ENCODE results near the gene NOP16.

The NOP16 gene

DNA sequence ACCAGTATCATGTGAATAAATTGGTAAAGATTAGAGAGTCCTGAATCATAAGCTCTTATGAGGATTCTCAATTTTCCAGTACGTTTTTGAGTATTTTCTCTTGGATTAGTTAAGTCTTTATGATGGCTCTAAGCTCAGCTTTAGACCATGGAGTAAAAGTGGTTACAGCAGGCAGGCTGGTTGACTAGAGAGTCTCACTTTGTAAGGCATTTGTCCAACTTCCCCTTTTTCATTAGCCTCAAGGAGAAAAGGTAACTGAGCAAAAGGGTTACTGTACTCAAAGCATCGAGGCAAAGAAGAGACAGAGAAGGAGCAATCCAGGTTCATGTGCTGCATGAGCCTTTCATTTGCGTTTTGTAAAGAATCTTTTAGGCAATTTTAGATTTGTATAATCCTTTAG lies 8.5 kb downstream of the NOP16 start:
- H3K4me1 ChIP-seq (ENCODE audit: control insufficient read depth, insufficient read depth, low read length, poor library complexity, severe bottlenecking), result no peaks in the 10 kb centered on the region
- H3K27me3 ChIP-seq (replicated peaks; ENCODE audit: control insufficient read depth, insufficient read depth, low read length, poor library complexity, severe bottlenecking), result no peaks in the 10 kb centered on the region
- no peaks in the 10 kb centered on the region for H3K9me3 ChIP-seq (ENCODE audit: control insufficient read depth, low read length)
- H3K36me3 ChIP-seq (ENCODE audit: control insufficient read depth, insufficient read depth, low read length), result peaks cover 34% of the 10 kb centered on the region
- no peak overlapping the region for H3K27ac ChIP-seq (ENCODE audit: insufficient read depth, low read length, poor library complexity, severe bottlenecking)
- H3K4me3 ChIP-seq (ENCODE audit: insufficient read depth, low read depth, low read length, poor library complexity, severe bottlenecking), result no peak overlapping the region
- no peak for DNase-seq

DNA sequence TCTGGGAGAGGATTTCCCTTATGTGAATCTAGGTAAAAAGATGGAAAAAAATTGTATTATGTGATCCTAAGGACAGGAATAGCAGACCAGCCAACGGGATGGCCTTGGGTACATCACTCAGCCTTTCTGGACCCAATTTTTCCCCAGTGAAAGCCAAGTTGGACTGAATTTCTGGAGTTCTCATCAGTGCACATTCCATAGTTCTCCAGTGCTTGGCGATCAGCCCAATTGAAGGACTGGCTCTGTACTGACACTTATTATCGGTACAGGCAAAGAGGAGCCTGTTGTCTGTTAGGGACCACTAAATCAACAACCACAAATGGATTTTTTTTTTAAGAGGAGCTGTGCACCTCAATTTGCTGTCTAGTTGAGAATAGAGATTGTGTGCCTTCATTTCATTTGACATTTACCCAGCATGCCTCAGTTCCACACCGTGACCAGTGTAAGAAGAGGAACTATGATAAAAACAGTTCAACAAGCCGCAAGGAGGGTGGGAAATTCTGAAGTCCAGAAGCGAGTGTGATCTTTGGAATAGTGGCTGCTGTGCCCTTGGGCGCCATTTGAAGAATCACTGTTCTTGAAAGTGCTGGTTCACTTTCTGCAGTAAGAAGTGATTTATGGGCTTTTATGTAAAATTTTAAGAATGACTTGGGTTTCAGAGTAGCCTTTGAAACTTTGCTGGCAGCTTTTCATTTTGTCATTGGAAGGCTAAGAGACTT lies 15.1 kb downstream of the NOP16 start:
- Histone ChIP-seq H3K36me3 (ENCODE audit: control insufficient read depth, insufficient read depth, low read length) (peaks cover 4% of the 10 kb centered on the region), H3K27ac (ENCODE audit: insufficient read depth, low read length, poor library complexity, severe bottlenecking) (no peak overlapping the region), H3K4me3 (ENCODE audit: insufficient read depth, low read depth, low read length, poor library complexity, severe bottlenecking) (no peak overlapping the region), H3K9me3 (ENCODE audit: control insufficient read depth, low read length) (no peaks in the 10 kb centered on the region), H3K4me1 (ENCODE audit: control insufficient read depth, insufficient read depth, low read length, poor library complexity, severe bottlenecking) (no peaks in the 10 kb centered on the region), H3K27me3 (replicated peaks; ENCODE audit: control insufficient read depth, insufficient read depth, low read length, poor library complexity, severe bottlenecking) (no peaks in the 10 kb centered on the region)
- DNase-seq, result no peak

DNA sequence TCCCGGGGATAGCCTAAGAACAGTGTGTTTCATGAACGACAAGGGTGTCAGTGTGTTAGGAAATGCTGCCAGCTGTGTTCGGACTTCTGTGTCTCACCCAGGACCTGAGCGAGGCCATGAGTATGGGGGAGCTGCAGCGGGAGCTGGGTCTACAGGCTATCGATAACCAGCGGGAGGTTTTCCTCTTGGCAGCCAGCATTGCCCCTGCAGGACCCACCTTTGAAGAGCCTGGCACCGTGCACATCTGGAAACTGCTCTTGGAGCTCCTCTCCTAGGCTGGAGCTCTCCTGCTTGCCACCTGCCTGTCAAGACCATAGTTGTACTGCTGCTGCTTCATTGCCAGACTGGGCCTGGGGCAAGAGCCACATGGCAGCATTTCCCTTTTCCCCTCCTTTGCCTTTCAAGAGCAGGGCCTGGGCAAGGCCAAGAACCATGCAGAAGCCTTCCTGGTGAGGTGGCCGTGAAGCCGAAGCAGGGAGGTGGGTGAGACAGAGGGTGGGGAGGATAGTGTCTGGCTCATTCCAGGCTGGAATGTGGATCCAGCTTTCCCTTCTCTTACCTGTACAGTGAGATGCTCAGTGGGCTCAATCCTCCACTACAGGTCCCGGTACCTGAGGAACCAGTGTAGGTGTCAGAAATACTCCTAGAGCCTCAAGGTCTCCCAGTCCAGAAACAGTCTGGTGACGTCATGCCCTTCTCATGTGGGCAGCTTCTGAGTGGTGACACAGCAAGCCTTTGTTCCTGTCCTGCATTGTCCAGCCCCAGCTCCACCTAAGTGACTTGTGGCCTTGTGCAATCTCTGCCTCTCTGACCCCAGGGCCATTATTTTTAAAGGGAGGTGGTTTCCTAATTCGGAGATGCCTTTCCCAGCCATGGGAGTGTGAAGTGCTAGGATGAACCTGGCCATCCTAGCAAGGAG lies 16.5 kb downstream of the NOP16 start:
- Histone ChIP-seq H3K4me1 (ENCODE audit: control insufficient read depth, insufficient read depth, low read length, poor library complexity, severe bottlenecking) (no peaks in the 10 kb centered on the region), H3K9me3 (ENCODE audit: control insufficient read depth, low read length) (no peaks in the 10 kb centered on the region), H3K27ac (ENCODE audit: insufficient read depth, low read length, poor library complexity, severe bottlenecking) (no peak overlapping the region), H3K36me3 (ENCODE audit: control insufficient read depth, insufficient read depth, low read length) (peaks cover 4% of the 10 kb centered on the region), H3K4me3 (ENCODE audit: insufficient read depth, low read depth, low read length, poor library complexity, severe bottlenecking) (no peak overlapping the region), H3K27me3 (replicated peaks; ENCODE audit: control insufficient read depth, insufficient read depth, low read length, poor library complexity, severe bottlenecking) (no peaks in the 10 kb centered on the region)
- no peak for DNase-seq

DNA sequence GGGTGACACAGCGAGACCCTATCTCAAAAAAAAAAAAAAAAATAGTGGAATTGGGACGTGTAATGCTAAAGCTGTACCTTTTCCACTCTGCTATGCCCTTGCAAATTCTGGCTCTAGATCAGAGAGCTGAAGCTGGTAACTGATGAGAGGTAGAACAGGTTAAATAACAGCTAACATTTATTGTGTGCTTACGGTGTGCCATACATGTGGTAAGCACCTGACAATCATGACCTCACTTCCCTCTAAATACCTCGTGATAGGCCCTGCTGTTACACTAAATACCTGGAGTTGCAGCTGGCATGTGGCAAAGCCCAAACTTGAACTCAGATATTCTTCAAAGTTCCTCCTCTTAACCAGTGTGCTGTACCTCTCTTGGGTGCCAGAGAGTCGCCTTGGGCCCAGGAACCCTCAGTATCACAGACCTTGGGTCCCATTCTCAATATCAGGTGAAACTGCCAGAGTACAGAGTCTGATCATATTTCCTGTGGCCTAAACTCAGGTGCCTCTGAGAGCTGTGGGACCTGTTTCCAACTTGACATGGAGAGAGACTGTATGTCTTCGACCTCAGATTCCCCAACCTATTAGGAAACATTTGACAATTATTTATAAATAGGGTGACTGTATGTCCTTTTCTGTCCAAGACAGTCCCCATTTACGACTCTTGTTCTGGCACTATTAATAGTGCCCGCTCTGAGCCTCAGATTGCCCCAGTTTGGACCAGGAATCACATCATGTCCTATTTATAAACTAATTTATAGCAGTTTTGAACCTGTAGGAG lies 18.3 kb downstream of the NOP16 start:
- Histone ChIP-seq H3K4me3 (ENCODE audit: insufficient read depth, low read depth, low read length, poor library complexity, severe bottlenecking) (no peak overlapping the region), H3K36me3 (ENCODE audit: control insufficient read depth, insufficient read depth, low read length) (peaks cover 4% of the 10 kb centered on the region), H3K9me3 (ENCODE audit: control insufficient read depth, low read length) (no peaks in the 10 kb centered on the region)

DNA sequence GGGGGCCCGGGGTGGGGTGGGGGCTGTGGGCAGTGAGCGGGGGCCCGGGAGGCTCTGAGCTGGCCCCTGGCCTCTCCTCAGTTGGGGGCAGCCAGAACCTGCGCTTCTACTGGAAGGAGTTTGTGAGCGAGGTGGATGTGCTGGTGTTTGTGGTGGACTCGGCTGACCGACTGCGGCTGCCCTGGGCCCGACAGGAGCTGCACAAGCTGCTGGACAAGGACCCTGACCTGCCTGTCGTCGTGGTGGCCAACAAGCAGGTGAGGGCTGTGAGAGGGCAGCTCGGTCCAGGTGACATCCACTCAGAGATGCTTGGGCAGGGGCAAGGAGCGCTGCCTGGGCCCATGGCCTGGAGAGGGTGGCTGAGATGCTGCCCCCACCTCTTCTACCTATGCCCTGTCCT lies 19.7 kb downstream of the NOP16 start:
- Histone ChIP-seq H3K4me1 (ENCODE audit: control insufficient read depth, insufficient read depth, low read length, poor library complexity, severe bottlenecking) (peaks cover 6% of the 10 kb centered on the region), H3K36me3 (ENCODE audit: control insufficient read depth, insufficient read depth, low read length) (peaks cover 4% of the 10 kb centered on the region)

More for the DNA sequence above, 18.3 kb downstream of the NOP16 start:
- Histone ChIP-seq H3K27me3 (replicated peaks; ENCODE audit: control insufficient read depth, insufficient read depth, low read length, poor library complexity, severe bottlenecking) (no peaks in the 10 kb centered on the region), H3K27ac (ENCODE audit: insufficient read depth, low read length, poor library complexity, severe bottlenecking) (no peak overlapping the region), H3K4me1 (ENCODE audit: control insufficient read depth, insufficient read depth, low read length, poor library complexity, severe bottlenecking) (peaks cover 6% of the 10 kb centered on the region)
- no peak for DNase-seq

DNA sequence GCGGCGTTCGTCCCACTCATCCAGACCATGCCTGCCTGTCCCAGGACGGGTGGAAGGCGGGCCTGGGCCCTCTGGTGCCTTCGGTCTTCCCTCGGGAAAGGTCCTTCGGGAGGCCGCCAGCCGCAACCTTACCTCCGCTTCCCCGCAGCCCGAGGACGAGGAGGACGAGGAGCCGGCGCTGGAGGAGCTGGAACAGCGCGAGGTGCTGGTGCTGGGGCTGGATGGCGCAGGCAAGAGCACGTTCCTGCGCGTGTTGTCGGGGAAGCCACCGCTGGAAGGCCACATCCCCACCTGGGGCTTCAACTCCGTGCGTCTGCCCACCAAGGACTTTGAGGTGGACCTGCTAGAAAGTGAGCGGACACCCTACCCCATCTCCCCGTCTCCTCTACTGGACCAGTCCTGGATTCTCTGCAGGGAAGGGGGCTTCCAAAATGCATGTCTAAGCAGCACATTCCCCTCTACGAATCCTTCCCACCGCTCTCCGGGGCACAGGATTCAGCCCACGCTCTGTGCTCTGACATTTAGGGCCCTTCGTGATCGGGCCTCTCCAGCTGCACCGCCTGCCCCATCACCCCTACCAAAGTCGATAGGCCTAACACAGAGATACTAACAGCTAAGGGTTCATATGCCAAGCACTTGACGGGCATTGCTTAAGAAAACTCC lies 22.0 kb downstream of the NOP16 start:
- no peak for DNase-seq
- Histone ChIP-seq H3K27me3 (replicated peaks; ENCODE audit: control insufficient read depth, insufficient read depth, low read length, poor library complexity, severe bottlenecking) (no peaks in the 10 kb centered on the region), H3K36me3 (ENCODE audit: control insufficient read depth, insufficient read depth, low read length) (peaks cover 4% of the 10 kb centered on the region), H3K4me1 (ENCODE audit: control insufficient read depth, insufficient read depth, low read length, poor library complexity, severe bottlenecking) (peaks cover 12% of the 10 kb centered on the region), H3K4me3 (ENCODE audit: insufficient read depth, low read depth, low read length, poor library complexity, severe bottlenecking) (peak overlapping the region; percentile 79), H3K9me3 (ENCODE audit: control insufficient read depth, low read length) (no peaks in the 10 kb centered on the region), H3K27ac (ENCODE audit: insufficient read depth, low read length, poor library complexity, severe bottlenecking) (no peak overlapping the region)

More for the DNA sequence above, 19.7 kb downstream of the NOP16 start:
- Histone ChIP-seq H3K27me3 (replicated peaks; ENCODE audit: control insufficient read depth, insufficient read depth, low read length, poor library complexity, severe bottlenecking) (no peaks in the 10 kb centered on the region), H3K4me3 (ENCODE audit: insufficient read depth, low read depth, low read length, poor library complexity, severe bottlenecking) (no peak overlapping the region), H3K27ac (ENCODE audit: insufficient read depth, low read length, poor library complexity, severe bottlenecking) (no peak overlapping the region), H3K9me3 (ENCODE audit: control insufficient read depth, low read length) (no peaks in the 10 kb centered on the region)
- no peak for DNase-seq

DNA sequence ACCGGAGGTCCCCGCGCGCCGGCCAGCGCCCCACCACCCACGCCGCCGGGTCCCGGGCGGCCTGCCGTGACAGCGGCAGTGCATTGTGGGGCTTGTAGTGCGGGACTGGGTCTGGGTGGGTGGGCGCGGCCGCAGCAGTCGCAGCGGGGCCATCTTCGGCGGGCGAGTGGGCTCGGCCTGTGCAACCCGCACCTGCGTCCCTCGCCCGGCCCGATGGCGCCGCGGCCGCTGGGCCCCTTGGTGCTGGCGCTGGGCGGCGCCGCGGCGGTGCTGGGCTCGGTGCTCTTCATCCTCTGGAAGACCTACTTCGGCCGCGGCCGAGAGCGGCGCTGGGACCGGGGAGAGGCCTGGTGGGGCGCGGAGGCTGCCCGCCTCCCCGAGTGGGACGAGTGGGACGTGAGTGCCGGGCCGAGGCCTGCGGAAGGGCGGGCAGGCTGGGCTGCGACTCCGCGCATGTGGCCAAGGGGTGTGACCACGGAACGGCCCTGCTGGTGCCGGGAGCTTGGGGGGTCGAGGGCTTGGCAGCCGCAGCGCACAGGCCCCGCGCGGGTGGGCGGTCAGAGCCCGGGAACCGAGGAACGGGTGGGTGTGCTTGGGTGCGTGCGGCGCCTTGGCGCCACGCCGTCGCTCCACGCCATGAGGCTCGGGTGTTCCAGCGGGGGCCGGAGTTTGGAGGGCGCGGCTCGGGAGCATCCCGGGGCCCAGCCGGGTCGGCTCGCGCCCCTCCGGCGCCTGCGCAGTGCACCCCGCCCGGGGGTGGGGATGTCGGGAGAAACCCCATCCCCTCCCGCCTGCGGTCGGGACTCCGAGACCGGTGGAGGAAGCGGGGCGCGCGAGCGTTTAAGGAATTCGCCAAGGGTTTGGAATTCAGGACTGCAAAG lies 22.8 kb downstream of the NOP16 start, which contains the start of gene ARL10:
Gene ARL10 (plus strand): TSS at position 137 of the 881 bp plus-strand sequence. CDS start 77 bp downstream, at position 214.
- peak within 1 kb of the TSS; percentile 79 for H3K4me3 ChIP-seq (ENCODE audit: insufficient read depth, low read depth, low read length, poor library complexity, severe bottlenecking)
- DNase-seq, result peak; percentile 15 to 47 (median 42)
- no peaks in the 10 kb centered on the region for H3K27me3 ChIP-seq (replicated peaks; ENCODE audit: control insufficient read depth, insufficient read depth, low read length, poor library complexity, severe bottlenecking)
- peaks cover 2% of the 10 kb centered on the region for H3K36me3 ChIP-seq (ENCODE audit: control insufficient read depth, insufficient read depth, low read length)
- H3K4me1 ChIP-seq (ENCODE audit: control insufficient read depth, insufficient read depth, low read length, poor library complexity, severe bottlenecking), result peaks cover 12% of the 10 kb centered on the region
- no peaks in the 10 kb centered on the region for H3K9me3 ChIP-seq (ENCODE audit: control insufficient read depth, low read length)
- peak within 1 kb of the TSS; percentile 46 for H3K27ac ChIP-seq (ENCODE audit: insufficient read depth, low read length, poor library complexity, severe bottlenecking)

DNA sequence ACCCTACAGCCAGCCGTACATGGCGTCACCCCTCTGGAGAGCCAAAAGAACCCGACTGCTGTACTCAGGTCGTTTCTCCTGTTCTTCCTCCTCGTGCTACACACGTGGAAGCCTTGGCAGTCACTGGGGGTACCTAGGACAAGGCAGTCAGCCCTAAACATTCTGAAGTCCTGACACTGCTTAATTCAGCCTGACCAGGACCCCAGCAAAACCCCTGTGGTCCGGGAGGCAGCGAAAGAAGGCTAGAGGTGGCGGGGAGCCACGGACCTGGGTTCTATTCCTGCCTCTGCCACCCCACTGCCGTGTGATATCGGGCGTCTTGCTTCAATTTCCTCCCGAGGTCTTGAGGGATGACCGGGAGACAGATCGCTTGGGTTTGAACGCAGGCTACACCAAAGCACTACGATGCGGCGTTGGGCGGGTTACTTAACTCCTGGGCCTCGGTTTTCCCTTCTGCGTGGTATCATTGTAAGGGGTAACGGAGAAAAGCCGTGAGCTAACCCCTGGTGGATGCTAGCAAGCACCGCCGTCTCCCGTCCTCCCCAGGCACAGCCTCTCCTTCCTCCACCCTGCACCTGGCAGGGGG lies 23.5 kb downstream of the NOP16 start:
- peaks cover 12% of the 10 kb centered on the region for H3K4me1 ChIP-seq (ENCODE audit: control insufficient read depth, insufficient read depth, low read length, poor library complexity, severe bottlenecking)
- no peaks in the 10 kb centered on the region for H3K36me3 ChIP-seq (ENCODE audit: control insufficient read depth, insufficient read depth, low read length)
- H3K9me3 ChIP-seq (ENCODE audit: control insufficient read depth, low read length), result no peaks in the 10 kb centered on the region
- DNase-seq, result no peak
- peak overlapping the region; percentile 79 for H3K4me3 ChIP-seq (ENCODE audit: insufficient read depth, low read depth, low read length, poor library complexity, severe bottlenecking)
- H3K27ac ChIP-seq (ENCODE audit: insufficient read depth, low read length, poor library complexity, severe bottlenecking), result peak overlapping the region; percentile 46
- H3K27me3 ChIP-seq (replicated peaks; ENCODE audit: control insufficient read depth, insufficient read depth, low read length, poor library complexity, severe bottlenecking), result no peaks in the 10 kb centered on the region
